ENCODE measurements around the gene FCRL6.

The FCRL6 gene, protein sequence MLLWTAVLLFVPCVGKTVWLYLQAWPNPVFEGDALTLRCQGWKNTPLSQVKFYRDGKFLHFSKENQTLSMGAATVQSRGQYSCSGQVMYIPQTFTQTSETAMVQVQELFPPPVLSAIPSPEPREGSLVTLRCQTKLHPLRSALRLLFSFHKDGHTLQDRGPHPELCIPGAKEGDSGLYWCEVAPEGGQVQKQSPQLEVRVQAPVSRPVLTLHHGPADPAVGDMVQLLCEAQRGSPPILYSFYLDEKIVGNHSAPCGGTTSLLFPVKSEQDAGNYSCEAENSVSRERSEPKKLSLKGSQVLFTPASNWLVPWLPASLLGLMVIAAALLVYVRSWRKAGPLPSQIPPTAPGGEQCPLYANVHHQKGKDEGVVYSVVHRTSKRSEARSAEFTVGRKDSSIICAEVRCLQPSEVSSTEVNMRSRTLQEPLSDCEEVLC

DNA sequence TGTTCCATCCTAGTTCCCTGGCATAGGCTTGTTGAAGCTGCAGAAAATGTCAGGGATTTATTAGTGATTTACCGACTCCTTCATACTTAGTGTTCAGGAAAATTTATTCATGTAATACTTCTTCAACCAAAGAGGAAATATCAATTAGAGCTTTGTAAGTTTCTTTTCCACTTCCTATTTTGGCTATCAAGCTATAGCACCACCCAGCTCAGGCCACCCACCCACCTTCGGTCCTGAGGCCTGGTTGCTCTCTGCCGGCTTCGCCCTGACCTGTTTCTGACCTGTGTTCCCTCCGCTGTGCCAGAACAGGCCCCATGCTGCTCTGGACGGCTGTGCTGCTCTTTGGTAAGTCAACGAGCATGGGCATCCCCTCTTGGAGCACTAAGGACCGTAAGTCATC lies at the start of gene FCRL6:
TSS of gene FCRL6 (plus strand) at position 250 of the 400 bp plus-strand sequence. CDS start at position 315, 65 bp downstream.
- no peak for DNase-seq

DNA sequence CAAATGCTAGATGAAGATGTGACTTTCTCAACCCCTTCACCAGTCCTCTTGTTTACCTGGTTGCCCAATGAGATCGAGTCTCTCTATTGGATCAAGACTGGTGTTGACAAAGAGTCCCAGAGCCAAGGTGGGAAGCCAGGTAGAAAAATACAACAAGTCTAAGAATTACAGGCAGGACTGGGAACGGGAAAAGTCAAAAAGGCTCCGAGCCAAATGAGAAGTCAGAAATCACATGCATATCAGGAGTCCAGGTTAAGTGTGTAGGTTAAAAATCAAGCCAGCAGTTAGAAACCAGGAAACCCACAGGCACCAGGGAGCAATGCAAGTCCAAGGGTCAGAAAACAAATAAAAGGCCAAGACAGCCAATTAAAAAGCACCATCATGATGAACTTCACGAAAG lies 48.8 kb upstream of the FCRL6 start:
- DNase-seq: no peak

DNA sequence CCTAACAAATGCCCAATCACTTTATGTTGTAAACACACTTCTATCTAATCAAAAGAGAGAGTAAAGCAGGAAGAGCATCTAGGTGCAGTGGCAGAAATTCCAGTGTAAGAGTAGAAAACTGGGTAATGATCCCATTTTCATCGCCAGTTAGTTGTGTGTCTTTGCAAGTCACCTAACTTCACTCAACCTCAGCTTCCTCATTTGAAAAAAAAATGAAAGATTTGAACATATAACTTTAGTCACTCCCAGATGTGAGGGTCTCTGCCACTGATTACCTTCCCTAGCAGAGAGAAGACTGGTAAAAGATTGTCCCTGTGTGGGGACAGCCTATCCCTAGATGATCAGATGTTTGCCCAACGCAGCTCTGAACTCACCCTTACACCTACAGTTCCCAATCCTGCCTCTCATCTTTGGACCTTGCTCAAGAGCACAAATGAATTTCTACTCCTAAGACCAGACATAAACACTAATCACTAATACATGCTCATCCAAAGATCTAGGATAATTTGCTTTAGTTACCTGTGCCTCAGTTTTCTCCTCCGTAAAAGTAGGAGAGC lies 46.6 kb upstream of the FCRL6 start:
- no peak for DNase-seq

DNA sequence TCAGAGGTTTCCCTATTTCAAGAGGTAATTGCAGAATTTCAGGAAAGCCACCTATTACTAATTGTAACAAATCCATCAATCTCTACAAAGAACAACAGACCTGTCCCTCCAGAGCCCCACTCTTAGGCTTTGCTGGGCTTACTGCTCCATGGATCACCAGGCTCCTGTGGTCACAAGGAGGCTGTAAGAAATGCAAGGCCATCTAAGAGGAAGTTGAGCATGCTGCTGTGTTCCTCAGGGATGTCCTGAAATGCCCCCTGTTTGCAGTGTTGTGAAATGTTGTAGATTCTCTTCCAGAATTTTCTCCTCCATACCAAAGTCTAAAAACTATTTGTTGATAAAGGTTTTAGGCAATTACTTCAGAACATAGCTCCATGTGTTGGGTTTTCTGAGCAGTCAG lies 45.8 kb upstream of the FCRL6 start:
- no peak for DNase-seq

DNA sequence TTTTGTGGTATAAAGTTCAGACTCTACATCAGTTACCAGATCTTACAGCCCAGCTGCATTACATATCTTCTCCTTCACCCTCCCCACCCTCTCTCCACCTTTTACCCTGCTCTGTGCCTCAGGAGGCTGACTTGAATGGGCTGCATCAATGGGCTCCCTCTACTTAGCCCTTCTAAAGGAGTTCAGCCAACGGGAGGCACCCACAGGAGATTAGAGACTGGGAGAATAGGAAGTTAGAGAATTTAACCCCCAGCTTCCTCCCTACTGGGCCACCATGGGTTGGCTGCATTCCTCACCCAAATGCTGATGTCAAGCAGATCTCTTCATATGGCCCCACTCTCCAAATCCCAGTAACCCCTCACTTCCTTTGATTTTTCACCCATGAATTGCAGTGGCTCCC lies 38.5 kb upstream of the FCRL6 start:
- DNase-seq: no peak

DNA sequence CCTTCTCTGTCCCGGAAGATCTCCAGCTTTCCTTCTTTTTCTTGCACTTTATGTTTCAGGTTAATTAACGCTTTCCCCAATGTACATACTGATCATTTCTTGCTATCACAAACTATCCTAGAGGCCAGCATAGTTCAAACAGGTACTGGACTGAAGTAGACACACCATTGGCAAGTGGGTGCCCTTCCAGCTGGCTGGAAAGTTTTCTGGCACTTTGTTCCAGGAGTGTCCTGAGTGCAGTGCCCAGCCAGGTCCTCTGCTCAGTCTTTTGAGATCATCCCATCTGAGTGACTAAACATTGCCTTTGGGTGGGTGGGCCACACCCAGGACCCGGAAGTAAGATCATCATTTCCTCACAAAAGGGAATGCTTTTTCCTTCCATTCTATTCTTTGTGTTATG lies 36.4 kb upstream of the FCRL6 start:
- no peak for DNase-seq

DNA sequence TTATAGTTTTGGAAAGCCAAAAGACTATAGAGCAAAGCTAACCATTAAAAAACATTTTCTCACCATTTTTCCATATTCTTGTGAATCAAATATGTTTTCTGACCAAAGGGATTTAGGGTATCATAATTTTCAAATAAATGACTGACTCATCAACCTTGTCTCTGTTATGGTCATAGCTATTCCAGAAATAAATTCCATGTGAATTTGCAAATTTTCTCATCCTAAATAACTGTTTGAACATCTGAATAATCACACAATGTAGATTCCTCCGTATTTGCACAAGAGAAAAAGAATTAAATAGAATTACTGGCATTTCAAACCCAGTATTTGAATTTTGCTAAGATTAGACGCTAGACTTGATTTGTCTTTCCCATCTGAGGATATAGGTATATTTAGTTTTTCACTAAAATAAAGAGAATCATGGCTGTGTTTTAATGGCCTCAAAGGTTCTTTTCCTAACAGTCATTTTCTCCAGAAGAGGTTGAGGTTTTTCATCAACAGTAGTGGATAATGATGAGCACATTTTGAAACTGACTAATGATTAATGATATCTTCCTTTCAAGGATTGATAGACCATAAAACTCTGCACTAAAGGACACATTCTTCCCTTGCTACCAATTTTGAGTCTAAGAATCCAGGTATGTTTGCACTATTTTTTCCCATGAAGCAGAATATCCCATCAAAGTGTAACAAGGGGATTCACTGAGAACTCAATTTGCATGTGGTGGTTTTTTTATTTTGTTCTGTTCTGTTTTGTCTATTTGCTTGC lies 30.8 kb upstream of the FCRL6 start:
- DNase-seq: no peak

DNA sequence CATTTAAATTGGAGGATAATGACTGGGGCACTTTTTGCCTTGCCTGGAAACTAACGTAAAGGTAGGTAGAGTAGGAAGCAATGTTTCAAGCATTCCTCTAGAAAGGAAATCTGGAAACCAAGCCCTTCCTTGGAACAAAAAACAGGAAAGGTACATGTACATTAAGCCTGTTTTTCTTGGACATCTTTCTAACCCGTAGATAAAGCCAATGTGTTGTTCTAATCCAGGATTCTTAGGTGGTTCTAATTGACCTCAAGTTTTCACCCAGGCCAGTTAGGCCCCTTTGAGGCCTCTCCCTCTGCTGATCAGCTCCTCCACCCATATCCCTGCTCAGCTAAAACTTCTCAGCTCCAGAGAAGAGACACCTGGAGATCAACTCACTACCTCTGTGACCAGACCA lies 27.7 kb upstream of the FCRL6 start:
- DNase-seq: no peak

DNA sequence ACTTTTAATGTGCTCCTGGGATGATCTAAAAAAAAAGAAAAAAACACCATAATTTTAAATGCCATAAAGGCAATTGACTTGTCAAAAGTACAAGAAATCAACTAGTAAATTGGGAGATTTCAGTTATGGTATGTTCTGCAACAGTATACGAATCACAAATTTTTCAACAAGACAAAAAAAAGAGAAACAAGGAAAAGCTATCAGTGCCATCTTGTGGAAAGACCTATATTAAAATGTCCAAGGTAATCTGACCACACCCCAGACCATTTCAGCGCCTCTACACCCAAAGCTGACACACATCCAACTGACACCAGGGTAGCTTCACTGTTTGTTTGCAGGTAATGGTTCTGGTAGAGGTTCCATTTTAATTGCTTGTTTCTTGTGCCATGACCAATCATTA lies 26.4 kb upstream of the FCRL6 start:
- DNase-seq: no peak

DNA sequence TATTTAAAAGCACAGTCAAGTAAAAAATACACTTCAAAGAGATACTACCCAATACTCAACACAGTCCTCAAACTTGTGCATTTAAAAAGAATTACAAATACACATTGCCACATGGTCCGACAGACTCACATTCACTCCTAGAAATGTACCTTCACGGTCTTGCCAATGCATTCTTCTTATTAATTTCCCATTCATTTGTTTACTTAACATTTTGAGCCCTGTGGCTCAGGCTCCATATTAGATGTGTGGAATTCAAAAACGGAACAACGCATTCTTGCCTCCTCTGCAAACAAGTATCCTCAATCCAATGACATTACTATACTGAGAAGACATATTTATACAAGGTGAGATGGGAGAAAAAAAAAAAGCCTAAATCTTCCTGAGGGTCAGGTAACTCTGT lies 23.9 kb upstream of the FCRL6 start:
- no peak for DNase-seq

DNA sequence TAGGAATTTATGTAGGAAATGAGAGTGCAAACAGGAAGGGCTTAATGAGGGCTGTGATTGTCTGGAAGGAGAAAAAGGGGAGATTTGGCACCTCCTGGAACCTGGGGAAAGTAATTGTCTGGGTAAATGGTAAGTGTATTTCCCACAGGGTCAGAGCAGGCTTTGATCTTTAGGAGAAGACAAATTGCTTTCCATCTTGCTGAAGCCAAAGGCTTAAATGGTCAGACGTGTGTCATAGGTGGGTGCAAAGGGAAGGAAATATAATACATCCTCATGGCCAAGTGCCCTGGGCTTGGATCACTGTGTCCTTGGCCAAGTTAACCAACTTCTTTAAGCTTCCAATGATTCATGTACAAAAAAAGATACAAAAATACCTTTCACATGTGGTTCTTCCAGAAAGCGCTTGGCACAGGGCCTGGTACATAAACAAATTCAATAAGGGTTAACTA lies 22.7 kb upstream of the FCRL6 start:
- peak; percentile 56 for DNase-seq

DNA sequence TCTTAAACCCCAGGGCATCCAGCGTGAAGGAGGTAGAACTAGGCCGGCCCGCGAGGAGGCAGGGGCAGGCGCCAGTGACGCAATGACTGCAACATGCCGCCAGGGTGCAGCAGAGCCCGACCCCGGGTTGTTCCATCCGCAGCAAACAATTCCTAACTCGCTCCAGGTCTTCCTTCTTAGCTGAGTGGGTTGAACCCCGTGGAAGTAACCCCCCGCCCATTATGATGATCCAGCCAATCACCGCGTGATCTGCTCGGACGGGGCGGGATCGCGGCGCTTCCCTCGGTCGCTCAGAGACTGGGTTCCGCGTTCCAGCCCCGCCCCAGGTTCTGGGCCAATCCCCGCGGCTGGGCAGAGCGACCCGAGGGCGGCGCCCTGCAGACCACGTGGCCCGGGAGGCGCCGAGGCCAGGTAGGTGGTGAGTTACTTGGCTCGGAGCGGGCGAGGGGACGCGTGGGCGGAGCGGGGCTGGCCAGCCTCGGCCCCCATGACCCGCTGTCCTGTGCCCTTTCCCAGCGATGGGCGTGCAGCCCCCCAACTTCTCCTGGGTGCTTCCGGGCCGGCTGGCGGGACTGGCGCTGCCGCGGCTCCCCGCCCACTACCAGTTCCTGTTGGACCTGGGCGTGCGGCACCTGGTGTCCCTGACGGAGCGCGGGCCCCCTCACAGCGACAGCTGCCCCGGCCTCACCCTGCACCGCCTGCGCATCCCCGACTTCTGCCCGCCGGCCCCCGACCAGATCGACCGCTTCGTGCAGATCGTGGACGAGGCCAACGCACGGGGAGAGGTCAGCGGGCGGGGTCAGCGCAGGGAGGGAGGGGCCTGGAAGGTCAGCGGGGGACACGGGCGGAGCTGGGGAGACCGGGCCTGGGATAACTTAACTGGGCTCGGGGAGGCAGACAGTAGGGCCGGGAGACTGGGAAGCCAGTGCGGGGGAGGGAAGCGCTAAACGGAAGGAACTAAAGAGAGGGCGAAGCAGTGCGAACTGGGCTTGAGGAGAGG lies 21.3 kb upstream of the FCRL6 start, which contains the start of gene DUSP23:
TSS of gene DUSP23 (plus strand) at position 380 of the 1,000 bp plus-strand sequence. CDS start at position 519, 139 bp downstream.
- peak; percentile 98 for DNase-seq

DNA sequence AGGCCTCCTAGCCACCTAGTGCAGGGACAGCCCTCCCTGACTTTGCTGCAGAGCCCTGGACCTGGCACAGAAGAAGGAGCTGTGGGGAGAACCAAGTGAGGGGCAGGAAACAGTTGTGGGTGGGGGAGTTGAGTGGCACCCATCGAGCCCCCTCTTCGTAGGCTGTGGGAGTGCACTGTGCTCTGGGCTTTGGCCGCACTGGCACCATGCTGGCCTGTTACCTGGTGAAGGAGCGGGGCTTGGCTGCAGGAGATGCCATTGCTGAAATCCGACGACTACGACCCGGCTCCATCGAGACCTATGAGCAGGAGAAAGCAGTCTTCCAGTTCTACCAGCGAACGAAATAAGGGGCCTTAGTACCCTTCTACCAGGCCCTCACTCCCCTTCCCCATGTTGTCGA lies 20.2 kb upstream of the FCRL6 start:
- no peak for DNase-seq

DNA sequence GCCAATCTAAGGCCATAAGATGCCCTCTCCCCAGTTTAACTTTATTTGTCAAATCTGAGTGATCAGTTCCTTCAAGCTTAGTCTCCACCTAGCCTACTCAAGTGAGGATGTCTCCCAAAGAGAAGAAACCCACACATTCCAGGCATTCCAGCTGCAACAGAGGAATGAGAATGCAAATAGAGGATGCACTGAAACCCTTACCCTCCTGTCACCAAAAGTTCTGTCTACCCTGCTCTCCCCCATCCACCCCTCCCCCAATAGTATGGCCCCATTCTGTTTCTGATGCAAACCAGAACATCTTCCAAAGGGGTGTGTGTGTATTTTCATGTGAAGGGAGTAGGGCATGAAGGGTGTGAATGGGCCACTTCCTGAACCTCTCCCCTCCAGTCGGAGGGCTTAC lies 18.4 kb upstream of the FCRL6 start:
- DNase-seq: peak; percentile 42

DNA sequence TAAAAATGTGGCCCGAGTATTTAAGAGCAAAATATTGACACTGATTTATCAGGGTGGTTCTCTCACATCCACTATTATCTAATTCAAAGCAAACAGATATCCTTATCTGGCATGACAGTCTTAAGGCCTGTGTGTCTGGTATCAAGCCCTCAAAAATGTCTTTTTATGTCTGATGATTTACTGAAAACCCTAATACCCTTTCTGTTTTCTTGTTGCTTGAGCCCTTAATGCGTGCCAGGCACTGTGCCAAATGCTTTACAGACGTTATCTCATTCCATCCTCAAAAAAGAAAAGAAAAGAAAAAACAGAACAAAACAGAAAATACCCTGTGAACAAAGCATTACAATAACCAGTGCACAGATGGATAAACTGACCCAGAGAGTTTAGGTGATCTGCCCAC lies 15.7 kb upstream of the FCRL6 start:
- DNase-seq: no peak

DNA sequence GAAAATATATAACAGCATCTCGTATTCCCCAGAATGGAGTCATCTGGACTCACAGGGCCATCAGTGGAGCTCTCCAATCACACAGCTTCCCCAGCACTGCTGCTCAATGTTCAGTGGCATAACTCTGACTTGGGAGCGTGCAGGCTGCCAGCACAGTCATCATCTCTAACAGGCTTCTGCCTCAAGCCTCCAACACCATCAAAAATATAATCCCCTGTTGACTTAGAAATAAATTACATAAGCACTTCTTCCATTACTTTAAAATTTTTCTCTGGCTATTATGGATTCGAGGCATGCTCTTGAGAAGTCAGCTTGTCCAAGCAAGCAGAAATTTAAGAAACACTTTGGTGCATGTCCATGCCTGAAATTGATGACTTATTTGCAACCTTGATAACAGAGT lies 15.2 kb upstream of the FCRL6 start:
- peak; percentile 4 for DNase-seq

DNA sequence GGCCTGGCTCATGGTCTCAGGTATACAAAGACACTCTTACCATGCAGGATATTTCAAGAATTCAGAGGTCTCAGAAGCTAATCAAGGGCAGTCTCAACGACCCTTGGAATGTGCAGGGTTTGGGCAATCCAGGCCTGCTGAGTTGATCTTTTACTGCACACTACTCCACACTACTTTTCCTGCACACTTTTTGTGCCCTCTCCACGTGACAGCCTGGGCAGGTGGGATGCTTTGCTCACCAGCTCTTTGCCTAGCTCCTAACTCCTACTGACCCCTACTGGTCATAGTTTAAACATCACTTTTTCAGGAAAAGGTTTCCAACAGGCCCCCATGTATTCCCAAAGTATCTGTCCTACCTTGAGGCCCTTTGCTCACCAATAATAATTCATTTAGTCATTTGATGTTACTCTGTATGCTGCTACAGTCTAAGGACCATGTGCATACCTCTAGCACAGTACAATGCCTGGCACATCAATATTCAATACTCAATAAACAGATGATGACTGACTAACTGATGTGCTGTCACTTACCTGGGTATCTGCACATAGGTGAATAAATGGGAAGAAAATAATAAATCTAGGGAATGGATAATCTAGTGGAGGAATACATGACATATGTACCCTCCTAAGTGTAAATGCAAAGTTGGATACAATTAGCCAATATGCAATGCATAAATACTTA lies 11.8 kb upstream of the FCRL6 start:
- DNase-seq: peak; percentile 8

DNA sequence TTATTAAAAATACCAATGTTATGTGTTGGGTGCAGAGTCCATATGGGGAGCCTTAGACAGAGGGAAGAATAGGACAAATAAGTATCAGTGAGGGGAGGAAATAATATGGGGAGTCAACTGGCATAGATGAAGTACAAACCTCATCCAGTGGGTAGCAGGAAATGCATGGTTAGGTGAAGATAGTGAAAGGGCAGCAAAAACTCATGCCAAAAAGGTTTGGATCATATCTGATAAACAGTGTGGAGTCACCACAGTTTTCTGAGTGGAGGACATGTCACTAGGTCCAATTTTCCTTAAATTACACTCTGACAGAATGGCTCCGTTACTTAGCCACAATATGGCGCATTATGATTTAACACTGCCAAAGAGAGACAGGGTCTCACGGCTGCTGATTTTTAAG lies 11.1 kb upstream of the FCRL6 start:
- no peak for DNase-seq

DNA sequence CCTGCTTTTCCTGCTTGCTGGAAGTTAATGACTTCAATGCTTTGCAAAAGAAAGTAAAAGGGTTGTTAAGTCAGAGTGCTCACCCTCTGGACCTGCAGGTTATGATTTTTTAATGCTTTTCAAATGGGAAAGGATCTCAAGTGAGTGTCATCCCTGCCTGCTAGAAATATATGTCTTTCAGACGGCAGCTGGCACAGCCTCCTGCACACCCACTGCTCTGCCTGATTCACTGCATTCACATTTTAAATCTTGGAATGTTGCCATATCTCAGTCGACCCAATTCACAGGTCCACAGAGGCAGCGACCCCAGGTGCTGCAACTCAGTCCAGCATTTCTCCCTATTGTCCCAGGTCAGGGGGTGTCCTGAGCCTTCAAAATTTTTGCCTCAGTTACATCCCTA lies 10.7 kb upstream of the FCRL6 start:
- no peak for DNase-seq

DNA sequence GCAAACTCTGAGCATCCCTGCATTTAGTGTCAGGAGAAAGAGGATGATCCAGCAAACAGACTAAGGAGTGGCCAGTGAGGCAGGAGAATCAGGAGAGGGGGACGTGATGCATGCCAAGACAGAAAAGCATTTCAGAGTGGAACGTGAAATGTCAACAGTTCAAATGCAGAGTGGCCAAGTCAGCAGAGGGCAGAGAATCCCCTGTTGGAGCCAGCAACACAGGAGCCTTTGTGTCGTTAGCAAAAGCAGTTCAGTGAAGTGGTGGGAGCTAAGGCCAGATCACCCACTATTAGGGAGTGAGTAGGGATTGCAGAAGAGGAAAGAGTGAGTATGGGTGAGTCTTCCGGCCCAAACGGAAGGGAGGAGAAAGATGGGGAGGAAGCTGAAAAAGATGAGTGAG lies 6.6 kb upstream of the FCRL6 start:
- no peak for DNase-seq

DNA sequence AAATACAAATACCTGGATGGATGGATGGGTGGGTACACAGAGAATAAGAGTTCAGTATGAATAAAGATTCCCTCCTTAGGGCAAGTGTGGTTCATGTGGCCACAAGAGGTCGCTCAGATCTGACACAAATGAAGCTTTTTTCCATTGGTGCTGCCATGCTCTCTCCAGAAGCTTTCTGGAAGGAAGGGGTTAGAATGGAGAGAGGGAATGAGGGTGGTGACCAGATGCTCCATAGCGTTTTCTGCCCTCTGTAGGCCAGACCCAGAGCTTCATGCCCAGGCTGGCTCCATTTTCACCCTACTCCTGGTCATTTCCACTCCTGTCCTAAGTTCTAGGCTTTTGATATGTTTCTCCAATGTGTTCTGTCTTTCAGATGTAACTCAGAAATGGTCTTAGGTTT lies 3.3 kb upstream of the FCRL6 start:
- peak; percentile 81 for DNase-seq

DNA sequence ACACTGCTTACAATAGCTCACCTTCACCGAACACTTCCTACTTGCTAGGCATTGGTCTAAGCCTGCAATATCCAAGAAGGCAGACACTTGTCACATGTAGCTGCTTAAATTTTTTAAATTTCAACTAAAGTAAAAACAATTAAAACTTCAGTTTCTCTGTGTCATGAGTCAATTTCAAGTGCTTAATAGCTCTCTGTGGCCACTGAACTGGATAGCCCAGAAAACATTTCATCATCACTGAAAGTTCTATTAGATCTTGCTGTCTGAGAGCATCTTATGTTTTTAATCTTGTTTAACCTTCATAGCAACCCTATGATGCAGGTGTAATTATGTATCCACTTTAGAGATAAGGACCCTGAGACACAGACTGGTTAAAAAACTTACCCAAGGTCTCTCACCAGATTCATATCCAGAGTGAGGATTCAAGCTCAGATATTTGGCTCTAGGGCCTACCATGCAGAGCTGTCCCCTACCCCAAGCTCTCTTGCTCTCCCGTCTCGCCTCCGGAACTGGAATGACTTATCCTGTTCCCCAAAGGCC lies 2.6 kb upstream of the FCRL6 start:
- no peak for DNase-seq

All from fibroblast of skin of right quadriceps (primary cell).